Epithelial cell of proximal tubule (primary cell): Measurements from ENCODE around the gene ADAP1. TPM values are rescaled to one million over a fixed set of nuclear protein-coding genes. Genes with fewer than 3 reads are reported as not detected.

Experiments
- DNase-seq: peaks from one replicate; pipeline ENCODE4 v3.0.0-alpha.2; 2011; ENCODE audit warnings: low read depth
- H3K4me3 ChIP-seq: 2 replicates; pipeline ENCODE4 v1.5.1; 2011; ENCODE audit warnings: low read depth, mild to moderate bottlenecking, low read length
- CTCF ChIP-seq: conservative IDR thresholded peaks from 2 replicates; pipeline ENCODE4 v1.5.1; 2012; ENCODE audit warnings: low read depth, mild to moderate bottlenecking, low read length
- total RNA-seq: library from RNA; depleted of rRNA; stranded (reverse); fragments of >200 nt; gene quantifications from 2 replicates; pipeline ENCODE4 v1.2.3, GENCODE V29; 2015

ADAP1 gene
- total RNA-seq, 1 donor from 2014 or later, result 7.2 TPM

- no peak for DNase-seq
- TF ChIP-seq CTCF, result no peak
These were observed 31.6 kb upstream of the ADAP1 start for GRCh38 chr7:985915-986741.

GRCh38 chr7:985127-985416 lies 30.6 kb upstream of the ADAP1 start:
- DNase-seq, result no peak
- no peak for TF ChIP-seq CTCF

More at GRCh38 chr7:985915-986741, 31.6 kb upstream of the ADAP1 start:
- no peak overlapping the region for H3K4me3 ChIP-seq

GRCh38 chr7:984361-985126 lies 30.1 kb upstream of the ADAP1 start:
- no peak for TF ChIP-seq CTCF
- DNase-seq, result no peak

More at GRCh38 chr7:985127-985416, 30.6 kb upstream of the ADAP1 start:
- H3K4me3 ChIP-seq, result no peak overlapping the region

GRCh38 chr7:983616-984071 lies 29.2 kb upstream of the ADAP1 start:
- no peak for TF ChIP-seq CTCF
- H3K4me3 ChIP-seq, result no peak overlapping the region
- DNase-seq, result no peak

More at GRCh38 chr7:984361-985126, 30.1 kb upstream of the ADAP1 start:
- no peak overlapping the region for H3K4me3 ChIP-seq

- H3K4me3 ChIP-seq, result no peak within 1 kb of the TSS
- TF ChIP-seq CTCF, result no peak
- DNase-seq, result no peak
These were observed 28.6 kb upstream of the ADAP1 start, which contains the start of gene CYP2W1 for GRCh38 chr7:983004-983615. Gene CYP2W1, plus strand, starts transcription at chr7:983181. Its CDS starts 31 bp downstream, at chr7:983212.

GRCh38 chr7:982511-983003 lies 28.1 kb upstream of the ADAP1 start:
- H3K4me3 ChIP-seq, result no peak overlapping the region
- DNase-seq, result no peak
- TF ChIP-seq CTCF, result no peak
